DMS 273 treated with DMSO at 0.1 percent for 48 hours (cell line): ENCODE measurements around the gene ZNF146.
"Not testable (repeated sequence)": the region's sequence is repeated elsewhere in the genome, so short reads cannot be mapped to it uniquely, and the experiment has no call there.

Experiments
- DNase-seq: peaks from one replicate; lab custom pipeline; 2025; lab: John Stamatoyannopoulos, UW

ZNF146 gene

GRCh38 chr19:36236304-36236945 lies 21.5 kb downstream of the ZNF146 start:
- no peak for DNase-seq

GRCh38 chr19:36236946-36237310 lies 22.0 kb downstream of the ZNF146 start:
- DNase-seq: no peak

DNA sequence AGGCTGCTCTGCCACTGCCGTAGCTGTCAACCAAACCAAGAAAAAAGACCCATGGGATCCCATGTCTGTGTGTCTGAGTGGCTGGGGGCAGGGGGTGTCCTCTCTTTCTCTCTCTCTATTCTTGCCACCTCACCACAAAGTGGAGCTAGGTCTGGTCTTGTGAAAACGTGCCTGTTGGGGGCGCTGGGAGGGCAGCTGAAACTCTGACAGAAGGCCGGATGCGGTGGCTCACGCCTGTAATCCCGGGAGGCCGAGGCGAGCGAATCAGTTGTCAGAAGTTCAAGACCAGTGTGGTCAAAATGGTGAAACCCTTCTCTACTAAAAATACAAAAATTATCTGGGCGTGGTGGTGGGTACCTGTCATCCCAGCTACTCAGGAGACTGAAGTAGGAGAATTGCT lies 29.2 kb downstream of the ZNF146 start:
- no peak for DNase-seq

DNA sequence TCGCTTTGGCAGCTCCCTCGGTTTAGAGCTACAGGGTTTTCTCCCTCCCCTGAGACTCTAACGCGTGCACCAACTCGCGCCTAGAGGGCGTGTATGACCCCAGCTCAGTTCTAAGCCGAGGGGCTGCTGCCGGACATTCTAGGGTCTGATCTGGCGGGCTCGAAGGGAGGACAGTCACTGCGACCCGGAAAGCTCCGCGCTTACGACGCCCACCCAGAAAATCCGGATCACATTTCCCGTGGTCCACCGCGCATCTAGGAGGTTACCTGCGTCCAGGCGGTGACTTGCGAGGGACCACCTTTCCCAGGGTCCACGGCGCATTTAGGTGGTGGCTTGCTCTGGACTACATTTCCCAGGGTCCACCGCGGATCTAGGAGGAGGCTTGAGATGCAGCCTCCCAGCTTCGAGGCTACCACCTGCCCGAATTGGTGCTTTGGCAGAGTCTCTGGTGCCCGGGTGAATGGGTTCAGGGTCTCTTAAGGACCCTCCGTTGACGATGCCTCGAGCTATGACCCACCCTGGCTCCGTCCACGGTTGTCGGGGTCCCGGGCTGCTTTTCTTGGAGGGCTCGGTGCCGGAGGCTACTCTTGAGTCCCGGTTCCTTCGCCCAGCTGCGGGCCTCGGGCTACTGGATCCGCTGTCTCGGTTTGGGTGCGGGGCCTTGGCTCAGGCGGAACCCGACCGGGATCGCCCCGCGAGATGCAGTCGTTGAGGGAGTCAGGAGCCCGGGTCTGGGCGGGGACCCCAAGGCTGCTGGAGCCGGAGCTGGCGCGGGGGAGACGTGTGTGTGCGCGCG lies 30.5 kb downstream of the ZNF146 start:
- peak; percentile 33 for DNase-seq

DNA sequence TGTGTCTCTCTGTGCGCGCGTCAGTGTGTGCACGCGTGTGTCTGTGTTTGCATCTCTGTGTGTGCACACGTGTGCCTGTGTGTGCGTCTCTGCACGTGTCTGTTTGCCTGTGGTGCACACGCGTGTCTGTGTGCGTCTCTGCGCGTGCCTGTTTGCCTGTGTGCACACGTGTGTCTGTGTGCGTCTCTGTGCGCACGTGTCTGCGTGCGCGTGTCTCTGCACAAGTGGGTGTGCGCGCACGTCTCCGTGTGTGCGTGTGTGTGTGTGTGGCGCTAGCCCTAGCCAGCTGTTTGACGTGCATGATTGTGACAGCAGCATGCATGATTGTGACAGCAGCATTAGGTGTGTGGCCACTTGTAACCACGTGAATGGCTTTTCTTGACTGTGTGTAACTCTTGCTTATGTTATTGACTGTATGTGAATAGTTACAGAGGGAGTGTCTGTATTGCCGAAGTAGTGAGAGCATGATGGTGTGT lies 31.1 kb downstream of the ZNF146 start:
- DNase-seq: no peak

DNA sequence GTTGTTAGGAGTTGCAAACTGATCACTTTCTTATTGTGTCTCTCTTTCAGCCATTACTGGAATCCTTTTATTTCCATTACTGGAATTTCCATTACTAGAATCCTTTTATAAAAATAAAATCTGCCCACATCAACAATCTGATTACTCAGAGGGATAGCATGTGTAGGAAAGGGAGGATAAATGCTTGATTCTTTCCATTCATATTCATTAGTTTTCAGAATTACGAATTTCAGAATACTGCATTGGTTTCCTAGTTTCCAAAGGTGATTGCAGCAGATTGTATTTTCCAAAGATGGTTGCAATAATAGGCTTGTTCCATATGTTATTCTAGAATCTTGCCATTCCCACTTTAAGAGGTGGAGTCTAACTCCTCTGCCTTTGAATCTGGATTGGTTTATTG lies 37.1 kb downstream of the ZNF146 start:
- no peak for DNase-seq

- DNase-seq: no peak
Observed at GRCh38 chr19:36254848-36255247, 39.9 kb downstream of the ZNF146 start.

DNA sequence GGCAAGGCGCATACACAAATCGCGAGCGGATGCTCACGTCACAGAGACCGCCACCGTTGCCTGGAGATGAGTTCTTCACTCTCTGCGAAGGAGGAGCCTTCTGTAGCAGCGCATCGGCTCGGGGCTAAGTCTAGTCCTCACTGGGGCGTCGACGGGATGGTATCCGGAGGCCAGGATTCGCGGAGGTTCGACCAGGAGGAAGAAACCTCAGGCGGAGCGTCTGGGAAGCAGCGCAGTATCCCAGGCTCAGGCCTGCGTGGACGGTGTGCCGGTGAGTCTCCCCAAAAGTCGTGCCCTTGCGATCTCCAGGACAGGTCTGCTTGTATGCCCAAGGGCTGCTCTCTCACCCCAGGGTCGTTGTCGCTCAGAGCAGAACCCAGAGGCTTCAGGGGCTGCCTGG lies 40.4 kb downstream of the ZNF146 start:
- no peak for DNase-seq

GRCh38 chr19:36256064-36256463 lies 41.2 kb downstream of the ZNF146 start:
- no peak for DNase-seq

DNA sequence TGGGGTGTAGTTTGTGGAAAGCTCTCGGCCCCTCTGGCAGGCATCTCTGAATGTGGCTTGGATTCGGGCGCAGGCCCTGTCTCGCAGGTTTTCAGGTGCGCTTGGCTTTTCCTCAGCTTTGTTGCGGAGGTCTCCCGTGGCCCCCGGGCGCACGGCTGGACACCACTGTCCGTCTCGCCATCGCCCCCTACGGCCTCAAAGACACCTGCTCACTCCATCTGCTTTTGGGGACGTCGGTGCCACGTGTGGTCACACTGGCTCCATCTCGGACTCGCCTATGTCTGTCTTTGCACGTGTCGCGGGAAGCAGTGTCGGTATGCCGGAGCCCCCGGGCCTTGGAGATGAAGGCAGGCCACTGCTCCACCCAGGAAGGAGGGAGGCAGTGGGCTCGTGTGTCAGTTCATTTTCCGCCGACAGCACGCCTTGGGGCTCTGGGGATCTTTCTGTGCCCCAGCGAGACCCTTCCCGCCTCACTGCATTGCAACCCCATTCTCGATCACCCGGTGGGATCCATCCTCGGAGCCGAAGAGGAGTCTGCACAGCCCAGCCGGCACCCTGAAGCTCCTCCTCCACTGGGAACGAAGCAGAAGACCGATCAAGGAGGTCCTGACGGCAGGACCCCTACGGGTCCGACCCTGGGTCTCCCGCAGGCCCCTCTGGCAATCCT lies 42.1 kb downstream of the ZNF146 start:
- no peak for DNase-seq

DNA sequence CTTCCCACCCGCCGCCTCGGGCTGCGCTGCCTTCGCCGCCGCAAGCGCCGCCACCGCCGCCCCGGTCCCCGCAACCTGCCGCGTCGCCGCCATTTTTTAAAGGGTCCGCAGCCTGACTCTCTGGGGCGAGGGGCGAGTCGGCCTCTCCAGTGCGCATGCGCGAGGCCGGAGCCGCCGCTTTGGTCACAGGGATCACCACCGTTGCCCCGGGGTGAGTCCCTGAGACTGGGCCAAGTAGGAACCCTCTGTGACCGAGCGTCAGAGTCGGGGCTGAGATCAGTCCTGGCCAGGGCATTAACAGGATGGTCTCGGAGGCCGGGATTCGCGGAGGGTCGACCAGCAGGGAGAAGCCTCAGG lies 42.6 kb downstream of the ZNF146 start:
- no peak for DNase-seq

DNA sequence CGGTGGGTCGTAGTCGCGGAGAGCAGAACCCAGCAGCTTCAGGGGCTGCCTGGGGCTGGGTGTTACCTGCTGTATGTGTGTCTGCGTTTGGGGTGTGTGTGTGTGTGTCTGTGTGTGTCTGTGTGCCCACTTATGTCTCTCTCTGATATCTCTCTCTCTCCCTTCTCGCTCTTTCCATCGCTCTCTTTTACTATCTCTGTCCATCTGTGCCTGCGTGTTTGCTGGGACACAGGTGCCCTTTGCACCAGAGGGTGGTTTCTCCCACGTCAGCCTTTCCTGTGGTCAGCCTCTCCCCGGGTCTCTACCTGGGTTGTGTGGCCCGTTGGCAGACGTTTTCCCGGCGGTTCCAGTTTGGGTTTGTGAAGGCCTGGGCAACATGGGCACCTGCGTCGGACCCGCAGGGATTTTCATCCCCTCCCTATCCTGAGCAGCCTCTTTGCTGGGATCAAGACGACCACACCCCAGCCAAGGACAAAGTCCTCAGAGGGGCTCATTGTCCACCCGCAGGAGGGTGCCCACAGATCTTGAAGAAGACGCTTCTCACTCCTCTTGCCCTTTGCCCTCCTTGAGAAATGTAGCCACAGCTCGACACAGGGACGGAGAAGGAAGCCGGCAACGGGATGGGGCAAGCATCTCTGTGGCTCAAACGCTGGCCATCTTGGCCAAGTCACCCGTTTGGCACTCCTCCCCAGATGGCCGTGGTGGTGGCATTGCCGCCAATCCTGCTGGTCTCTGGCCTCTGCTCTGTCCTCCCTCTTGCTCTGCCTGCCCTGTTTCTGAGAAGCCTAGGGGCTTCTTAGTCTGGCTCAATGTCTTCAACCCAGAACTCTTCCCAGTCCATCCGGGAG lies 43.3 kb downstream of the ZNF146 start:
- no peak for DNase-seq

GRCh38 chr19:36259211-36259610 lies 44.3 kb downstream of the ZNF146 start:
- DNase-seq: no peak

- DNase-seq: no peak
Observed at GRCh38 chr19:36265064-36265463, 50.2 kb downstream of the ZNF146 start.

DNA sequence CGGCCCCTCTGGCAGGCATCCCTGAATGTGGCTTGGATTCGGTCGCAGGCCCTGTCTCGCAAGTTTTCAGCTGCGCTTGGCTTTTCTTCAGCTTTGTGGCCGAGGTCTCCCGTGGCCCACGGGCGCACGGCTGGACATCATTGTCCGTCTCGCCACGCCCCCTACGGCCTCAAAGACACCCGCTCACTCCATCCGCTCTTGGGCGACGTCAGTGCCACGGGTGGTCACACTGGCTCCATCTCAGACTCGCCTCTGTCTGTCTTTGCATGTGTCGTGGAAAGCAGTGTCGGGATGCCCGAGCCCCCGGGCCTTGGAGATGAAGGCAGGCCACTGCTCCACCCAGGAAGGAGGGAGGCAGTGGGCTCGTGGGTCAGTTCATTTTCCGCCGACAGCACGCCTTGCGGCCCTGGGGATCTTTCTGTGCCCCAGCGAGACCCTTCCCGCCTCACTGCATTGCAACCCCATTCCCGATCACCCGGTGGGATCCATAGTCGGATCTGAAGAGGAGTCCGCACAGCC lies 51.0 kb downstream of the ZNF146 start:
- no peak for DNase-seq

DNA sequence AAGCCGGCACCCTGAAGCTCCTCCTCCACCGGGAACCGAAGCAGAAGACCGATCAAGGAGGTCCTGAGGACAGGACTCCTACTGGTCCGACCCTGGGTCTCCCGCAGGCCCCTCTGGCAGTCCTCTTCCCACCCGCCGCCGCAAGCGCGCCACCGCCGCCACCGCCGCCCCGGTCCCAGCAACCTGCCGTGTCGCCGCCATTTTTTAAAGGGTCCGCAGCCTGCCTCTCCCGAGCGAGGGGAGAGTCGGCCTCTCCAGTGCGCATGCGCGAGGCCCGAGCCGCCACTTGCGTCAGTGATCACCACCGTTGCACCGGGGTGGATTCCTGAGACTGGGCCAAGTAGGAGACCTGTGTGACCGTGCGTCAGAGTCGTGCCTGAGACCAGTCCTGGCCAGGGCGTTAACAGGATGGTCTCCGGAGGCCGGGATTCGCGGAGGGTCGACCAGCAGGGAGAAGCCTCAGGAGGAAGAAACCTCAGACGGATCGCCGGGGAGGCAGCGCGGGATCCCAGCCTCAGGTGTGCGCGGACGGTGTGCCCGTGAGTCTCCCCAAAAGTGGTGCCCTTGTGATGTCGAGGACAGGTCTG lies 51.6 kb downstream of the ZNF146 start:
- DNase-seq: no peak

GRCh38 chr19:36267061-36267845 lies 52.3 kb downstream of the ZNF146 start:
- DNase-seq: no peak

- DNase-seq: not testable (repeated sequence)
Observed at GRCh38 chr19:36268081-36268480, 53.2 kb downstream of the ZNF146 start.

DNA sequence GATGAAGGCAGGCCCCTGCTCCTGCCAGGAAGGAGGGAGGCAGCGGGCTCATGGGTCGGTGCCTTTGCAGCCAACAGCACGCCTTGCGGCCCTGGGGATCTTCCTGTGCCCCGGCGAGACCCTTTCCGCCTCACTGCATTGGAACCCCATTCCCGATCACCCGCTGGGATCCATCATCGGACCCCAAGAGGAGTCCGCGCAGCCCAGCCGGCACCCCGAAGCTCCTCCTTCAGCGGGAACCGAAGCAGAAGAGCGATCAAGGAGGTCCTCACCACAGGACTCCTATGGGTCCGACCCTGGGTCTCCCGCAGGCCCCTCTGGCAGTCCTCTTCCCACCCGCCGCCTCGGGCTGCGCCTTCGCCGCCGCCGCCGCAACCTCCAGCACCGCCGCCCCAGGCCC lies 53.7 kb downstream of the ZNF146 start:
- not testable (repeated sequence) for DNase-seq

GRCh38 chr19:36269295-36269694 lies 54.4 kb downstream of the ZNF146 start:
- DNase-seq: not testable (repeated sequence)
